ENCODE data around the gene P2RX7.

Gene P2RX7

GRCh38 chr12:121088195-121088585 is 44.5 kb upstream of the P2RX7 start:
- POLR2A ChIA-PET (ENCODE audit: low non-redundant PET), result no interaction called here
- DNase-seq (ENCODE audit: low spot score), result no peak
- no peak for TF ChIP-seq CTCF (conservative IDR thresholded peaks at IDR 0.05; ENCODE audit: low read depth)

GRCh38 chr12:121089031-121089812 is 43.5 kb upstream of the P2RX7 start:
- DNase-seq (ENCODE audit: low spot score), result no peak
- CTCF ChIA-PET, result no interaction called here
- POLR2A ChIA-PET (ENCODE audit: low non-redundant PET), result no interaction called here
- H3K27ac ChIP-seq, result no peak overlapping the region
- no peak for TF ChIP-seq CTCF (conservative IDR thresholded peaks at IDR 0.05; ENCODE audit: low read depth)

More at GRCh38 chr12:121088195-121088585, 44.5 kb upstream of the P2RX7 start:
- CTCF ChIA-PET, result no interaction called here
- H3K27ac ChIP-seq, result no peak overlapping the region

- CTCF ChIA-PET, result no interaction called here
- H3K27ac ChIP-seq, result no peak overlapping the region
- TF ChIP-seq CTCF (conservative IDR thresholded peaks at IDR 0.05; ENCODE audit: low read depth), result no peak
- POLR2A ChIA-PET (ENCODE audit: low non-redundant PET), result no interaction called here
- DNase-seq (ENCODE audit: low spot score), result no peak
Measured at GRCh38 chr12:121089813-121090430, 42.8 kb upstream of the P2RX7 start.

GRCh38 chr12:121090586-121091514 is 41.8 kb upstream of the P2RX7 start:
- CTCF ChIA-PET, result no interaction called here
- no peak for TF ChIP-seq CTCF (conservative IDR thresholded peaks at IDR 0.05; ENCODE audit: low read depth)
- POLR2A ChIA-PET (ENCODE audit: low non-redundant PET), result no interaction called here
- H3K27ac ChIP-seq, result no peak overlapping the region
- DNase-seq (ENCODE audit: low spot score), result no peak

- CTCF ChIA-PET, result interaction anchor here (0.6 kb wide), 1 partner anchor 664 kb away, joined by 3 read pairs; no protein-coding TSS in a partner anchor
- no peak for DNase-seq (ENCODE audit: low spot score)
Measured at GRCh38 chr12:121092034-121092433, 40.6 kb upstream of the P2RX7 start.

More at GRCh38 chr12:121092034-121092433, 40.6 kb upstream of the P2RX7 start:
- no peak overlapping the region for H3K27ac ChIP-seq
- POLR2A ChIA-PET (ENCODE audit: low non-redundant PET), result no interaction called here
- TF ChIP-seq CTCF (conservative IDR thresholded peaks at IDR 0.05; ENCODE audit: low read depth), result no peak
